ENCODE measurements around the gene HSP90AB1. TPM values are rescaled to one million over a fixed set of nuclear protein-coding genes. Genes with fewer than 3 reads are reported as not detected.

HSP90AB1 gene
- total RNA-seq, 1 experiment from 2014 or later: 1,986 TPM

DNA sequence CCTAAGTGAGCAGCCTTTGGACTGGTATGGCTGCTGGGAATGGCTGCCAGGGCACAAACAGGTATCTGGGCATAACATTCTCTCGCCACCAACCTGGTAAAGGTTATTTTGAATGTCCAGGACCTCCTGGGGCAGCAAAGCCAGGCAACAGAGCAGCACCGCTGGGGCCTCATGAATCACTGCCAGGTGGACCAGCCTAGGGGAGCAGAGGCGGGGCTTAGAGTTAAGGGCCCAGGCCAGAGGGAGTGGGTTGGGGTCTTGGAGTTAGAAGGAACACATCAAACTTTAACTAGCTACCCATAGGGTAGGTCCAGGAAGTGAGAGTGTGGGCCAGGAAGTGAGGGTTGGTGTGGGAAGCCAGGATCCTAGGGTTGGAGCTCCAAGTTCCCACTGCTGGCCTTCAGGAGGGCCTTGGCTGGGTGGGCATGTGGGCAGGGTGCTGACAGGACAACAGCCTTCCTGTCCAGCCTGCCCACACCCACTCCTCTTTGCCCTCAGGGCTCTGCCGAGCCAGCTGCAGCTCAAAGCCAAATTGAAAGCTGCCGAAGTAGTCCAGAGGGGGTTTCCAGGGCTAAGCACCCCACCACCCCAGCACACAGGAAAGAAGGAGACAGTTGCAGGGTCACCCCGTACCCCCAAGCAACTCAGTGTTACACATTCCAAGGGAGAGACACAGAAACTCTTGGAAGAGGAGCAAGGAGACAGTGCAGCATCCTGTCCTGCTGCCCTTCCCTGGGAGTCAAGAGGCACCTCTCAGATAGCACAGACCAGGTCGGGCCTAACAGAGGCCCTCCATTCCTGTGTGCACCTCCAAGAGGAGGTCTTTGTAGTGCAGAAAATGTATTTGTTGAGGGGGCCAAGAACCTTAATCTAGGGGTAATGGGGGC is 15.8 kb downstream of the HSP90AB1 start:
- Histone ChIP-seq H3K27me3 (ENCODE audit: insufficient read depth, low read length) (no peaks in the 10 kb centered on the region), H4K8ac (replicated peaks; ENCODE audit: insufficient read length, low read depth, low read length) (no peak overlapping the region), H3K27ac (ENCODE audit: insufficient read length, low read depth, low read length) (no peak overlapping the region), H2BK12ac (ENCODE audit: insufficient read length, low read depth, low read length) (no peak overlapping the region), H2BK5ac (ENCODE audit: insufficient read length, low read length) (no peak overlapping the region), H3K4me1 (ENCODE audit: insufficient read depth, low read length) (no peaks in the 10 kb centered on the region; the same call in 1 of the 2 replicates), H2BK20ac (ENCODE audit: low read depth, low read length, poor library complexity, severe bottlenecking) (no peak overlapping the region), H3K23me2 (ENCODE audit: insufficient read length, low read depth, low read length, poor library complexity, severe bottlenecking) (peaks cover 15% of the 10 kb centered on the region), H4K20me1 (ENCODE audit: control insufficient read depth, insufficient read depth, insufficient read length) (no peaks in the 10 kb centered on the region), H3K18ac (ENCODE audit: insufficient read length, low read depth, low read length) (no peak overlapping the region), H3K23ac (ENCODE audit: insufficient read length, low read depth, low read length) (no peak overlapping the region), H3K4ac (ENCODE audit: low read depth, low read length) (no peak overlapping the region), H3K4me2 (ENCODE audit: insufficient read depth, insufficient read length, low read length) (no peak overlapping the region), H4K5ac (ENCODE audit: insufficient read length, low read depth, low read length) (no peak overlapping the region), H2AK5ac (ENCODE audit: insufficient read length, low read length) (no peak overlapping the region), H3K9me3 (ENCODE audit: control insufficient read depth, low read depth, low read length) (no peaks in the 10 kb centered on the region), H3K14ac (ENCODE audit: insufficient read depth, low read length) (no peak overlapping the region), H2BK15ac (ENCODE audit: low read depth, low read length) (no peak overlapping the region), H3K79me1 (ENCODE audit: insufficient read depth, low read depth, low read length, poor library complexity, severe bottlenecking) (no peaks in the 10 kb centered on the region), H2AFZ (ENCODE audit: low read length) (no peak overlapping the region), H3K56ac (ENCODE audit: insufficient read length, low read depth, low read length) (no peak overlapping the region), H3K9ac (ENCODE audit: extremely low read depth, insufficient read length, low read length) (no peak overlapping the region), H3T11ph (ENCODE audit: low read length) (no peak overlapping the region), H4K91ac (ENCODE audit: insufficient read length, low read depth, low read length) (no peak overlapping the region), H2BK120ac (ENCODE audit: low read depth, low read length, poor library complexity, severe bottlenecking) (no peak overlapping the region), H3K79me2 (ENCODE audit: insufficient read depth, low read length) (no peaks in the 10 kb centered on the region)
- TF ChIP-seq, protein P1, sequence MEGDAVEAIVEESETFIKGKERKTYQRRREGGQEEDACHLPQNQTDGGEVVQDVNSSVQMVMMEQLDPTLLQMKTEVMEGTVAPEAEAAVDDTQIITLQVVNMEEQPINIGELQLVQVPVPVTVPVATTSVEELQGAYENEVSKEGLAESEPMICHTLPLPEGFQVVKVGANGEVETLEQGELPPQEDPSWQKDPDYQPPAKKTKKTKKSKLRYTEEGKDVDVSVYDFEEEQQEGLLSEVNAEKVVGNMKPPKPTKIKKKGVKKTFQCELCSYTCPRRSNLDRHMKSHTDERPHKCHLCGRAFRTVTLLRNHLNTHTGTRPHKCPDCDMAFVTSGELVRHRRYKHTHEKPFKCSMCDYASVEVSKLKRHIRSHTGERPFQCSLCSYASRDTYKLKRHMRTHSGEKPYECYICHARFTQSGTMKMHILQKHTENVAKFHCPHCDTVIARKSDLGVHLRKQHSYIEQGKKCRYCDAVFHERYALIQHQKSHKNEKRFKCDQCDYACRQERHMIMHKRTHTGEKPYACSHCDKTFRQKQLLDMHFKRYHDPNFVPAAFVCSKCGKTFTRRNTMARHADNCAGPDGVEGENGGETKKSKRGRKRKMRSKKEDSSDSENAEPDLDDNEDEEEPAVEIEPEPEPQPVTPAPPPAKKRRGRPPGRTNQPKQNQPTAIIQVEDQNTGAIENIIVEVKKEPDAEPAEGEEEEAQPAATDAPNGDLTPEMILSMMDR (conservative IDR thresholded peaks at IDR 0.05): no peak
- Mint-ChIP-seq H3K27me3 (ENCODE audit: low read depth) (peaks cover 6% of the 10 kb centered on the region), H3K36me3 (ENCODE audit: insufficient read depth in 1 of 3, low read depth in 3 of 3) (peaks cover 0 to 17% (median 9%) of the 10 kb centered on the region in 3 experiments; a peak in 6 of 7 replicates), H3K27ac (peak overlapping the region in 1 of 3 experiments; percentile 91; a peak in 3 of 7 replicates), H3K9me3 (no peaks in the 10 kb centered on the region; a peak in 1 of 5 replicates), H3K4me3 (peak overlapping the region; percentile 79 to 88; a peak in 4 of 5 replicates), H3K4me1 (peaks cover 33 to 35% of the 10 kb centered on the region in 2 experiments)
- WGBS (ENCODE audit: extremely low coverage, insufficient read length, low lambda C conversion rate): no CpG with 5 or more reads among the region's 7 CpGs
- no peak for DNase-seq
